ENCODE measurements around the gene MAML2. TPM values are rescaled to one million over a fixed set of nuclear protein-coding genes. Genes with fewer than 3 reads are reported as not detected.
"Not testable (repeated sequence)": the region's sequence is repeated elsewhere in the genome, so short reads cannot be mapped to it uniquely, and the experiment has no call there.

The MAML2 gene
- total RNA-seq, 1 donor from 2014 or later: 15.6 TPM

GRCh38 chr11:96292291-96293010 lies 50.5 kb downstream of the MAML2 start:
- no peak for DNase-seq

GRCh38 chr11:96290631-96291030 lies 52.4 kb downstream of the MAML2 start:
- DNase-seq: no peak

- no peak for DNase-seq
These were observed 53.0 kb downstream of the MAML2 start for GRCh38 chr11:96290031-96290430.

- no peak for DNase-seq
These were observed 54.1 kb downstream of the MAML2 start for GRCh38 chr11:96288915-96289314.

- no peak for DNase-seq
These were observed 55.1 kb downstream of the MAML2 start for GRCh38 chr11:96287822-96288439.

GRCh38 chr11:96285985-96286384 lies 57.0 kb downstream of the MAML2 start:
- DNase-seq: not testable (repeated sequence)

- DNase-seq: no peak
These were observed 58.1 kb downstream of the MAML2 start for GRCh38 chr11:96284917-96285316.

- DNase-seq: no peak
These were observed 58.6 kb downstream of the MAML2 start for GRCh38 chr11:96284401-96284800.

GRCh38 chr11:96282625-96283220 lies 60.3 kb downstream of the MAML2 start:
- peak; percentile 8 for DNase-seq

- DNase-seq: no peak
These were observed 62.6 kb downstream of the MAML2 start for GRCh38 chr11:96280444-96280843.

GRCh38 chr11:96279896-96280290 lies 63.1 kb downstream of the MAML2 start:
- no peak for DNase-seq

- no peak for DNase-seq
These were observed 63.7 kb downstream of the MAML2 start for GRCh38 chr11:96279018-96279895.

- DNase-seq: no peak
These were observed 64.7 kb downstream of the MAML2 start for GRCh38 chr11:96278039-96278897.

- DNase-seq: no peak
These were observed 65.3 kb downstream of the MAML2 start for GRCh38 chr11:96277696-96278038.

GRCh38 chr11:96276836-96277235 lies 66.2 kb downstream of the MAML2 start:
- DNase-seq: no peak

- DNase-seq: no peak
These were observed 67.0 kb downstream of the MAML2 start for GRCh38 chr11:96275801-96276594.

GRCh38 chr11:96273507-96273906 lies 69.5 kb downstream of the MAML2 start:
- DNase-seq: no peak

GRCh38 chr11:96272529-96273222 lies 70.3 kb downstream of the MAML2 start:
- DNase-seq: peak; percentile 69

GRCh38 chr11:96271777-96272176 lies 71.2 kb downstream of the MAML2 start:
- no peak for DNase-seq

- not testable (repeated sequence) for DNase-seq
These were observed 71.6 kb downstream of the MAML2 start for GRCh38 chr11:96271352-96271751.
